ENCODE data around the gene DLGAP3.

GRCh38 chr1:34946211-34946610, 16.8 kb upstream of the DLGAP3 start:
- TF ChIP-seq CTCF (IDR thresholded peaks at IDR 0.05) = no peak
- no peak for TF ChIP-seq POLR2A (IDR thresholded peaks at IDR 0.05; ENCODE audit: low read length)
- TF ChIP-seq RAD21 (conservative IDR thresholded peaks at IDR 0.05 in 1 of 2, IDR thresholded peaks at IDR 0.05 in 1 of 2) = no peak
- TF ChIP-seq CBX8 (IDR thresholded peaks at IDR 0.05) = no peak
- no peak for TF ChIP-seq KDM5A (IDR thresholded peaks at IDR 0.05)
- no peak for TF ChIP-seq HOXA7 (CRISPR knock-in tag; IDR thresholded peaks at IDR 0.05)
- TF ChIP-seq PHF8 (IDR thresholded peaks at IDR 0.05; ENCODE audit: borderline replicate concordance, low read depth) = no peak
- no peak for TF ChIP-seq SMC3 (IDR thresholded peaks at IDR 0.05)
- TF ChIP-seq RFX5 (IDR thresholded peaks at IDR 0.05) = no peak
- TF ChIP-seq REST (IDR thresholded peaks at IDR 0.05) = no peak
- no peak for TF ChIP-seq ZNF302 (CRISPR knock-in tag; IDR thresholded peaks at IDR 0.05)
- no peak for TF ChIP-seq EP300 (IDR thresholded peaks at IDR 0.05)
- TF ChIP-seq RCOR1 (IDR thresholded peaks at IDR 0.05; ENCODE audit: low read depth, low read length) = no peak
- no peak for TF ChIP-seq USF2 (IDR thresholded peaks at IDR 0.05)

Measured in A549 (cell line).